Activated CD8-positive, alpha-beta memory T cell treated with anti-CD3 and anti-CD28 coated beads, Interleukin-2, amount 50 U/mL, for 1 hour (primary cell): ENCODE data around the gene KMO.

Source experiments
- DNase-seq: peaks from one replicate; pipeline ENCODE4 v3.0.0-alpha.2; 2020; ENCODE audit errors: extremely low read depth

KMO gene

GRCh38 chr1:241593186-241593585 is 61.0 kb downstream of the KMO start:
- no peak for DNase-seq

DNA sequence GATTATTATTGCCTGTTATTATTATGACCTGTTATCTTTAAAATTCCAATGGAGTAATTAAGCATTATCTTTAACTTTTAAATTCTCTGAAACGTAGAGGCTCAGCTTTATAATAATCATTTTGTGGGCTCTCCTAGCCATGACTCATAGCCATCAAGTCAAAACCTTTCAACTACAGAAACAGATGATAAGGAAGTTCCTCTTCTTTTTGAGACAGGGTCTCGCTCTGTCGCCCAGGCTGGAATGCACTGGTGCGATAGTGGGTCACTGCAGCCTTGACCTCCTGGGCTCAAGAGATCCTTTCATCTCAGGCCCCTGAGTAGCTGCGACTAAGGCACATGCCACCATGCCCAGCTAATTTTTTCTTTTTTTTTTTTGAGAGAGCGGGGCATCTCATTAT is 64.5 kb downstream of the KMO start:
- DNase-seq = no peak

DNA sequence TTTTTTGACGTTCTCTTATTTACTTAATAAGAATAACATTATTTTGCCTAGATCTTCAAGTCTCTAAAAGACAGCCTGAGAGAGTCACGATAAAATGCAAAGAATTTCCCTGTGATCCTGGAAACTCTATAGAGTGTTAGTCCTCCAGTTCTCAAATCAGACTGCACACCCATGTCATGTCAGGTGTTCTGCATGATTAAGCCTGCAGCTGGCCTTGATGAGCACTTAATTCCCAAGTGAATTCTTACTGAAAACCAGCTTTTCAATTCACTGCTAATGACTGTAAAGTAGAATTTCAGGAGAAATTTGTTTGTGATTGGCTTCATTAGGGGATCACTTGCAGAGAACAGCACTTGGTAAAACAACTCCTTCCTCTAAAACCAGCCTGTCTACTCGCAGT is 66.1 kb downstream of the KMO start:
- DNase-seq = no peak

GRCh38 chr1:241600496-241600901 is 68.3 kb downstream of the KMO start:
- no peak for DNase-seq

DNA sequence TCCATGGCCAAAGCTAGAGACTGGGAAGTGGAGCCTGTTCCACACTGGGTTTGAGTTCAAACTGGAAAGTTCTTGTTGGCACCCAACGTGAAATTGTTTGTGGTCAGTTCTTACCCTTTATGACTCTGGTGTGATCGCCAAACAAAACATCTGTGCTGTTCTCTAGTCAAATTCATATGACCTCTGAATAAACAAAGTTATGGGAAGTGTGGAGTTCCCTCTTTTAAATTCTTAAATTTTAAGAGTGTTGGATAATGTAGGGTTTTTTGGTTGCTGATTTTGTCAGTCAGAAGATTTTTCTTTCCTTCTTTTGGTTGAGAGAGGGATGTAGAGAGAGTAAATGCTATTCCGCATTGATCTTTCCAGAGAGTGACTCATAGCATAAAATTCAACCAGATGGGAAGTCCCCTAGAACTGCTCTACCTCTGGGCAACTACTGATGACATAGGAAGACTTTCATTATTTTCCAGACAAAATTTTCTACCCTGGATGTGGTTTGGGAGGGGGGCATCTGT is 71.6 kb downstream of the KMO start:
- DNase-seq = no peak

DNA sequence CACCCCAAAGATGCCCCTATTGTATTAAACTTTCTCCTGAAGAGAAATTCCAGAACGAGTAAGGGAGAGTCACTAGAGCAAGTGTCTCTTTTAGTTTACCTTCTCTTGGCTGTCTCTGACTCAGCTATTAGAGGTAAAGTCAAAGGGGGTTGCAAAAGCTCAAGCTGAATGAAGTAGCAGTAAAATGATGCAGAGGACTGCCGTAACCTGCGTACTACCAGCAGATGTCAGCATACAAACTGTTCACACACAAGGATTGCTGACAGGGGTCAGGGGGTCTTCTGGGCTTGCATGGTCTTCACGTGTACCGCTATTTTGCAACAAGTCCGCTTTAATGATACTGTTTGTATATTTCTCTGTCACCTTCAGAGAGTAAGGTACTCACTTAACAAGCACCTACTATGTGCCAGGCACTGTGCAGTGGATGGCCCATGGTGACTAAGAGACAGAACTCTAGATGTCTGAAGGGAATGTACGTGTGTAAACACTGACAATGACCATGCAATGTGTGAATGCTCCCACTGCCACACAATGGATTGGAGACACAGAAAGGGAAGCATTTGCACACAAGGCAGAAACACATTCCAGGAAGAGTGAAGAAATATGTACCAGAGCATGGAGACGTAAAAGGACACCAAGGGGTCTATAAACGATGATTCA is 73.1 kb downstream of the KMO start:
- no peak for DNase-seq

DNA sequence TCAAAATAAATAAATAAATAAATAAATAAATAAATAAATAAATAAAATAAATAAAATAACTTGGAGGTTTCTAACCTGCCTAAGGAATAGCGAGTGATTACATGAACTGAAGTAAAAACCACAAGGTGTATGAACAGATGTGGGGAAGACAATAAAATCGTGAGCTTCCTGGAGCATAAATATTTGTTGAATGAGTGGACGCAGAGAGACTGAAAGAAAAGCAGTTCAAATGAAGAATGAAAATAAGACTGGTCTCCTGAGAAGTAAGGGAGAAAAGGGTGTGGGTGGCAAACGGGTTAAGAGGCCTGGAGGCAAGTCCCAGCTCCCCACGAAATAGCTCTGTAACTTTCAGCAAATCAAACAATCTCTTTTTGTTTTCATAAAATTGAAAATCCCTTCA is 74.4 kb downstream of the KMO start:
- DNase-seq = no peak

DNA sequence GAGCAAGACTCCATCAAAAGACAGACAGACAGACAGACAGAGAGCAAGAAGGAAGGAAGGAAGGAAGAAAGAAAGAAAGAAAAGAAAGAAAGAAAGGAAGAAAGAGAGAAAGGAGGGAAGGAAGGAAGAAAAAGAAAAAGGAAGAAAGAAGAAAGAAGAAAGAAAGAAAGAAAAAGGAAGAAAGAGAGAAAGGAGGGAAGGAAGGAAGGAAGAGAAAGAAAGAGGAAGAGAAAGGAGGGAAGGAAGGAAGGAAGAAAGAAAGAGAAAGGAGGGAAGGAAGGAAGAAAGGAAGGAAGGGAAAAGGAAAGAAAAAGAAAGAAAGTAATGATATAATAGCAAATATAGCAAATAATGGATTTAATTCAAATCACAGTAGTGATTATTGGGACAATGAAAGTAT is 75.3 kb downstream of the KMO start:
- no peak for DNase-seq

DNA sequence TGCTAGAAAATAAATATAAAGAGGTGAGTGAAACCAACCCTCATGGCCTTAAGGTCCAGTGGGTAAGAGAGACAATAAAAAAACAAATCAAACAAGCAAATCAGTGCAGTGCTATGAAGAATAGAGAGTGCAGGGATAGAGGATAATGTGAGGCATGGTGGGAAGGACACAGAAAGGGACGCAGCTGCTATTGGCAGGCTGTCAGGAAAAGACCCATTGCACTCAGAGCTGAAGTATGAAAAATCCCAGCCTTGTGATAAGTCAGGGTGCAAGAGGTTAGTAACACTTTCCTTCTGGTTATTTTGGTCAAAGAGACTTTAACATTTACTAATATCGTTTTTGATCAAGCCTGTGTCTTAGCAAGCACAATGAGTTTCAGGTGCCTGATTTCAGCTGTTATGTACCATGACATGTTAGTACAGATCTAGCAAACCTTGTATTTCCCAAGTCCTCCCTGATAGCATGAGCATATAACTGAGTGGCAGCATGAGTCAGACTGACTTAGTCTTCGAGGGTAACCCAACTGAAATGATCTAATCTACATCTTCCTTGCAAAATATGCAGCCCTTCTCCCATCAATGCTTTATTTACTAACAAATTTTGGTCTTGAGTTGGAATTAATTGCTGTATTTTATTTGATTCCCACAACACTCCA is 76.3 kb downstream of the KMO start:
- DNase-seq = no peak

DNA sequence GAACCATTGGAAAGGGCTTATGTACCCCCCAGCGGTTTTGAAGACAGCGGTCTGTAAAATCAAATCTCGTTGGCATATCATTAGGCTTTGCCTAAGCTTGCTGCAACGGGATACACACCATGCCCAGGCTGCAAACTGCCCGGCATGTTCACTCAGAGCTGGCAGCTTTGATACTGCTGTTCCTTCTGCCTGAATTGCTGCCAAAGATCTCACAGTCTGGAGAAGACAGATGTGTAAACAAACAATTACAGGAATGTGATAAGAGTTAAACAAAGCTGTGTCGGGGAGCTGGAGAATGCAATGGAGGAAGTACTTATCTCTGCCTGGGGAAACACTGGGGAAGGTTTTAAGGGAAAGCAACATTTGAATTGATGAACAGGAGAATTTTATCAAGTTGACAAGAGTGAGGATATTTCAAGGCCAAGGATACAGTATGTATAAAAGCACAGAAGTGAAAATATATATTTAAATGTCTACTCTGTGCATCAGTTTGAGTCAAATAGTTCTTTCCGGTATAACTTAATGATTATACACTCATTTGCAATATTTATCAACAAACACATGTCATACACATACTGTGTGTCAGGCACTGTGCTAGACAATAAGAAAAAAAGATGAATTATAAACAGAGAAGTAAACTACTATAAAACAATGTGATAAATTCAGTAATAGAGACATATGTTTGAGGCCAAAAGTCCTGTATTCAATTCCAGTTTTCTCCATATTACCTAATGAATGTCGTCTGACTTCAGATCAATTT is 78.1 kb downstream of the KMO start:
- DNase-seq = no peak

- no peak for DNase-seq
Observed at GRCh38 chr1:241611063-241611462, 78.9 kb downstream of the KMO start.

GRCh38 chr1:241611736-241612135 is 79.6 kb downstream of the KMO start:
- no peak for DNase-seq

GRCh38 chr1:241612533-241613477 is 80.6 kb downstream of the KMO start:
- no peak for DNase-seq

- no peak for DNase-seq
Observed at GRCh38 chr1:241614144-241614543, 82.0 kb downstream of the KMO start.

DNA sequence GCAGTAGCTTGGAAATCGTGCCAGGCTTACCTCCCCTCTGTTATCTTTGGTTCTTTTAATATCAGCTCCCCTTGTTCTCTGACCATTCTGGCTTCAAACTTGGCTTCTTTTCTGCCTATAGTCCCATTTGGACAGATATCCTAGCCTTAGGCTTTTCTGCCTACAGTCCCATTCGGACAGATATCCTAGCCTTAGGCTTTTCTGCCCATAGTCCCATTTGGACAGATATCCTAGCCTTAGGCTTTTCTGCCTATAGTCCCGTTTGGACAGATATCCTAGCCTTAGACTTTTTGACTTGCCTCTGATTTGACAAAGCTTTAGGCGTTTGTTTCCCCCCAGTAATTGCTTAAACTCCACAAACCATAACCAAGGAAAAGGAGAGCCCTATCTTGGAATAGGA is 82.4 kb downstream of the KMO start:
- DNase-seq = no peak

GRCh38 chr1:241615043-241615974 is 83.1 kb downstream of the KMO start:
- no peak for DNase-seq

DNA sequence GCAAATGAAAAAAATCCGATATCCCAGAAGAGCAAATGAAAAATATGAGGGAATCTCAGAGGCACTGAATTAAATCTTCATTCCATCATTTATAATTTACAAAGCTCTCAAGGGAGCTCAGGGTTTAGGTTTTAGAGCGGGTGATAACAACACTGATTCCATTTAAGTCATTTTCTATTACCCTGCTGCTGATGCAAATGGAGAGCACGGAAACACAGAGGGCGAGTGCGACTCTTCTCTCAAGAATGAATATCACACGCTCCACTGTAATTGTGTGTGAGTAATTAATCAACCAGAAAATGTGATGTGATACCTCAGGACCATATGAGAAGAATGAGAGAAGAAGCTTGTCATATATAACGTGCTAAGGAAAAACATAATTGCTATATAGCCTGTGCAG is 85.2 kb downstream of the KMO start:
- no peak for DNase-seq

GRCh38 chr1:241622669-241623068 is 90.5 kb downstream of the KMO start:
- no peak for DNase-seq

DNA sequence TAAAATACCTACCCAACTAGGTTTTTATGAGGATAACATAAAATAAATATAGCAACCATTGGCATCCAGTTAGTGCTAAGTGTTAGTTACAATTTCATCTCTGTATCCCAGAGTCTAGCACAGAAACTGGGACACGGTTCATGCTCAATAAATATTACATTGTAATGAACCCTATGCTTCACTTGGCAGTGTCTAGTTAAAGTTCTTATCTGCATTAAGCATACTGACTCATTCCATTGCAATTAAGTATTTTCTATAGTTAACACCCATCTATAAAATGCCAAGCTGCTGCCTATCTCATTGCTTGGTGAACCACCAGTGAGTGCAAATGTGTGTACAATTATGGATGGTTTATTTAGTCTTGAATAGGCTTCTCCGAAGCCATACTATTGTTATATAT is 92.8 kb downstream of the KMO start:
- no peak for DNase-seq

DNA sequence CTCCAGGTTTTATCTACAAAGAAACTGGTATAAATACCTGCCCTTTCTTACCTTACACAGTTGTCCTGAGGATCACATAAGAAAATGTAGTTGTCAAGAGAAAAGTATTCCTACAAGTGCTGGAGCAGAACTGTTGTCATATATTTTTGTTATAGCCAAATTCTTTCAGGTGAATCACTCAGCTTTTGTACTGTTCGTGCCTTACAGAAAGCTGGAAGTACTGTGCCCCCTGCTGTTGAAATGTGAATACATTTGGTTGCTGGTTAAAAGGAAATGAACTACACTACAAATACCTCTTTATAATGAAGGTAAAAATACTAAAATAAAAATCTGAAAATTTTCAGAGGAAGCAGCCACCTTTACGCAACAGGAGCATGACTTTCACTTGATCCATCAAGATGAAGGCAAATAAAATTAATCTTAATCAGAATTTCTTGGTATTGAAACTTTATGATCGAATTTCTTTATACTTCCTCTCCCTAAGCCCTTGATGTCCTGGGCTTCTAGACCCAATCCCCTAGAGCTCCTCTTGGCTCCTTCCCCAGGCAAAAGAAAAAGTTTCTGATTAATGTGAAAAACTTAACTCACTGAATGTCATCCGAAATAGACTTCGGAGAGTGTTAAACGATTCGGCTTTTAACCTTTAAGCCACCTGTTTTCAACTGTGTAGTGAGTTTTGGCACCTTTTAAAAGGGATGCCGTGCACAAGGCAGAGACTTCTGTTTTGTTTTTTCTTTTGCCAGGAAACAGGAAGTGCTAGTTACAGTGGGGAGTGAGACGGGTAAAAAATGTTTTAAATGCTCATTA is 95.5 kb downstream of the KMO start:
- no peak for DNase-seq
